Hypothalamus (tissue), 51 donors: ENCODE results near the gene PPP2R2C.

Source experiments
- DNase-seq, 51 donors: peaks; one replicate each; lab custom pipeline; 2025; lab: John Stamatoyannopoulos, UW

PPP2R2C gene

DNA sequence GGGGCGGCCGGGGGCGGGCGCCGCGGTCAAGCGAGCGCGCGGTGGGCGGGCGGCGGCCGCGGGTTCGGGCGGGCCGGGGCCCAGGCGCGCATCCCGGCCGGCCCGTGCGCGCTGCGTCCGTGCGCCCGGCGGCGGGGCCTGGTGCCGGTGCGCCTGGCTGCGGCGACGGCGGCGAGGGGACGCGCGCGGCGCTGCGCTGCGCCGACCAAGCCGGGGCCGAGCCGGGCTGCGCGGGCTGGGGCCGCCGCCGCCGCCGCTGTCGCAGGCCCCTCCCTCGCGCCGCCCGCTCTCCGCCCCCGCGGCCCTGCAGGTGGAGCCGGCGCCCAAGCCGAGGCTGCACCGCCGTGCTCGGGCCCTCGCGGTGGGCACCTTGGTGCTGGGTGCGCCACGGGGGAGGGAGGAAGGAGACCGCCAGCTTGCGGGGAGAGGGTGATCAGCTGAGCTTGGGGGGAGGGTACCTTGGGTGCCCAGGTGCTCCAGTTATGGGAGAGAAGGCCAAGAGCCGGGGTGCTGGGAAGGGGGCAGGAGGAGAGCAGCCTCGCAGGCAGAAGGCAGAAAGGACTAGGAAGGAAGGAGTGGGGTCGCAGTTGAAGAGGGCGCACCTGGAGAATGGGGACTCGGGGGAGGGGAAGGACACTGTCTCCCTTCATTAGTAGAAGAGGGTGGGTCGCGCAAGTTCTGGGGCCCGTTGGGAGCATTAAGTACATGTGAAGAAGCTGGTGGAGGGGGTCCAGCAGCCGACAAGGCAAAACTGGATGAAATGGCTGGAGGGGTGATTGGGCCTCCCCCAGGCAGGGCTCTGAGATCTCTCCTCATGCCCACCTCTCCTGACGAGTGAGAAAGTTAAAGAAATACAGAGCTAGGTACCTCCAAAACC is at the start of gene PPP2R2C:
PPP2R2C (minus strand) TSS at position 228 of the 877 bp plus-strand sequence. CDS start 385 bp downstream, outside the sequence.
- peak in 4 of 51 donors; percentile 27 to 51 (median 42) for DNase-seq

DNA sequence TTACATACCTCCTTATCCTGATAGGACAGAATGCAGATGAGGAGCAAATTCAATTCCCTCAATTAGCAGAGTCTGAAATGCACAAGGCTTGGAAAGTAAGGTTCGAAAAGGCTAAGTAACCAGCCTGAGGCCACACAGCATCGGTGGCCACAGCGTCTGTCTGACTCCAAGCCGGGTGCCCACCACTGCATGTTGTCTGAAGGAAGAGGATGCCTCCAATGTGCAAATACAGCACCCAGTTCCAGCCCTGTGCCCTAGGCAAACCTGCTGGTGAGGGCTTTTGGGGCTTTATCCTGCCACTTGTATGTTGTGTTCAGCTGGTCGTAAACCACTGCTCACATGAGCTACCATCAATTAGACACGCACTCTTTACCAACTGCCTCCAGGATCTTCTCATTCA is 48.6 kb upstream of the PPP2R2C start:
- DNase-seq, result no peak

DNA sequence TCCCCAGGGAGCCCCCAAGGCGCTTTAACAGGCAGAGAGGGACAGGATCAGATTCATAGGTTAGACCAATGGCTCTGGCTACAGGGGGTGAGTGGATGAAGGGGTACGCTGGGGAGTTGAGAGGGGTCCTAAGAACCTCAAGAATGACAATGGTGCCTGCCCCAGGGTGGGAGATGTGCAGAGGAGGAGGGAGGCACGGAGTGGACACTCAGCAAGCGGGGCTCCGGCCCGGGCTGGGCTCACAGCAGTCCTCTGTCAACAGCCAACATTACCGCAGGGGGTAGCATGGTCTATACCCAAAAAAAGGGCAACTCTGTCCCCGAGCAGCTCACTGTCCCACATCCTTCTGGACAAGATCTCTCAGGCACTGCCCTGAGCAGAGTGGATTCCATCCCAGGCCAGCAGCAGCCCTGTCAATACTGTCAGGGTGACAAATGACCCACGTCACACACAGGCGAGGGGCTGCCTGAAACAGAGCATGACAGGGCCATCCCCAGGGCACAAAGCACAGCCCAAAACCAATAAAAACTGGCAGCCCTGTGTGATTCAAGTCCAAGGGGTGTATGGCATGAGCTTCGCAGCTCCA is 47.7 kb upstream of the PPP2R2C start:
- DNase-seq, result no peak

DNA sequence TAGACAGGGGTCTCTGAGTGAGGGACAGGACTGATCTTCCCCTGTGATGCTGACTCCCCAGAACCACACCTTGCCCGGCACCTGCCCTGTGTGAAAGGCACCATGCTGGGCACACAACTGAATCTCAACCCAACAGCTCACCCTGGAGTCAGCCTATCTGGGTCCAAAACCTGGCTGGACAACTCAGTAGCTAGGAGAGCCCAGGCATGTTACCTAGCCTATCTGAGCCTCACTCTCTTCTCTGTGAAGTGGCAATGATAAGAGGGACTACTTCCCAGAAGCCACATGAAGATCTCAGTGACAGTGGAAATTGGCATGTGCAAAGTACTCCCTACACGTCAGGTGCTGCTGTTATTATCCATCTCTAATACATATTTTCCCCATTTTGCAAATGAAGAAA is 44.8 kb upstream of the PPP2R2C start:
- DNase-seq, result no peak

DNA sequence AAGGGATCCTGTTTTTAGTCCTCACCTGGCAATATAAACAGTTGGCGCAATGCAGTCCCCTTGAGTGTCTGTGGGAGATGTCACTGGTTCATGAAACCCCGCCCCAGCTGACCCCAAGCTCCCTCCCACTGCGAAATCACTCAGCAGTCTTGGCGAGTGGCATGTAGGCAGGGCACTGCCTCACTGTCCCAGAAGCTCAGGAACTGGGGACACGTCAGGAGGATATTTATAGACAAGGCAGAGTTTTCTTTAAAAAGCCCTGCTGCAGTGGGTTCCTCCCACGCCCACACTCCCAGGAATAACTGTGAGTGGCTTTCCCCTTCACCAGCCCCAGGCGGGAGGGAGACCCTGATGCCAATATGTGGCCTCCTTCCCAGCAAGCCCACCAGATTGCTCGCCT is 44.3 kb upstream of the PPP2R2C start:
- DNase-seq, result peak in 2 of 51 donors; percentile 9 to 53

DNA sequence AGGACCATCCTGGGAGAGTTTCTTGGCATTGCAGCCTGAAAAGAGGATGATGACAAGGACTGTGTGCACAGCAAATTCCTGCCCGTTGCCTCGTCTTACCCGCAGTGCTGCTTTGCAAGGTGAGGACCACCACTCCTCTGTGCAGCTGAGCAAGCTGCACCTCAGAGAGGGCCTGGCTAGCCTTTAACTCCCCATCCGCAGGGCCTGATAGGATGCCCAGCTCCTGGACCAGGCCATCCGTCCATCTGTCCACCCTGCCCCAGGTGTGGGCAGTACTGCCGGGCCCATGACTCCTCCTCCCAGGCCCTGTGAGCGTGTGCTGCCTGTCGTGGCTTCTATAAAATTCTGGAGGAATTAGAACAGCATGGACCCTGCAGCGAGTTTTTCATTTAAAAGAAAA is 43.9 kb upstream of the PPP2R2C start:
- DNase-seq, result no peak

DNA sequence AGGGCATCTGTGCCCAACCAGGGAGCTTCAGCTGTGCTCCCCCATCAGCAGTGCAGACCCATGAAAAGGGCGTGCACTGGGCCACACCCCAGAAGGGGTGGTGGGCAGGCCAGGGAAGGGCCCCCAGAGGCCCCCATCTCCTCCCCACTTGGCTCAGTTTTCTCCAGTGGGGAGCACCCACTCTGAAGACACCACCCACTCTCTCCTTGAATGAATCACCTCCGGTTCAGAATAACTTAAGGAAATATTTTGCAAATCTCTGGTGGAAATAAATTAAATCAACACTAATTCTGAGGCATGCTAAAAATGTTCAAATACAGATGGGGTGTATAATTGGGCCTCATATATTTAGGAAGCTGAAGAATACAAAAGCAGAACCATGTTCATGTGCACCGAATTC is 41.3 kb upstream of the PPP2R2C start:
- DNase-seq, result no peak

DNA sequence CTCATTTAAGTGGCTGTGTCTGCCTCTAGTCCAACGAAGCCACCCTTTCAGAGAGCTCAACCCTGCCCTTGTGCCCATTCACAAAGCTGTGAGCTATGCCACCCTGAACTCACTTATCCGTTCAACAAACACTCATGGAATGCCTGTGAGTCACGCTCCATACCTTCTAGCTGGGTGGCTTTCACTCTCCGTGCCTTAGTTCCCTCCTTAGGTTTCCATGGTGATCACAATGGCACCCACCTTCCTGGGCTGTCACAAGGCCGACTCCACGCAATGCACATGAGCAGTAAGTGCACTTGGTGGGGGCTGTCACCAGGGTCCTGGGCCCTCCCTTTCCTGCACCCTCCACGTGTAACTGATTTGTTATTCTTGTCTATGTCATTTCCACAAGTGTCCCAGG is 37.2 kb upstream of the PPP2R2C start:
- DNase-seq, result peak in 3 of 51 donors; percentile 24 to 36 (median 29)

DNA sequence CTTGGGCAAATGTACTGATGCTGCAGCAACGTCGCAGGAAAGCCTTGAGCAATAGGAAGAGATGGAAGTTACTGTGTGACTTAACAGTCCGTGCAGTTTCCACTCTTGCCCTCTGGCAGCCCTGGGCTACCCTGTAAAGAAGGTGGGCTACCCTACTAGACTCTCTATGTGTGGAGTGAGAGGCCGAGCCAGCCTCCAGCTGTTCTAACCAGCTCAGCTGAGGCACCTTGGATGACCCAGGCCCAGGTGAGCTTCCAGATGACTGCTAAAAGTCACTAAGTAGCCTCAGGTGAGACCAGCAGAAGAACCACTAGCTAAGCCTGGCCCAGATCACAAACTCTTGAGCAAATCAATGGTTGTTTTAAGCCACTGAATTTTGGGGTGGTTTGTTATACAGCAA is 34.9 kb upstream of the PPP2R2C start:
- DNase-seq, result no peak

DNA sequence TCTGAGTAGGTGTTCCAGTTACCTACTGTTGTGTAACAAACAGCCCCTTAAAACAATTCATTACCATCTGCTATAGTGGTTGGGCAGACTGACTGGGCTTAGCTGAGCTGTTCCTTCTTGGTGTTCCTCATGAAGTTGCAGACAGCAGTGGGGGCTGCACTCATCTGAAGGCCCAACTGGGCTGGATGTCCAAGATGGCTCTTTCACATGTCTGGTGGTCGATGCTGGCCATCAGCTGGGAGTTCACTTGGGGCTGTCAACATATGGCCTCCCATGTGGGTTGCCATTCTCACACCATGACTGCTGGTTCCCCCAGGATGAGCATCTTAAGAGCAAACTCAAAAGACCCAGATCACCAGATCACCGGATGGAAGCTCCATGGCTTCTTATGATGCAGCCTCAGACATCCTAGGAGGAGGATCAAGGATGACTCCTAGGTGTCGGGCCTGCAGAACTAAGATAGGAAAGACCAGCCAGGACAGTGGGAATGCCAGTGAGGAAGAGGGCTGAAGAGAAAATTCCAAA is 34.3 kb upstream of the PPP2R2C start:
- DNase-seq, result no peak

DNA sequence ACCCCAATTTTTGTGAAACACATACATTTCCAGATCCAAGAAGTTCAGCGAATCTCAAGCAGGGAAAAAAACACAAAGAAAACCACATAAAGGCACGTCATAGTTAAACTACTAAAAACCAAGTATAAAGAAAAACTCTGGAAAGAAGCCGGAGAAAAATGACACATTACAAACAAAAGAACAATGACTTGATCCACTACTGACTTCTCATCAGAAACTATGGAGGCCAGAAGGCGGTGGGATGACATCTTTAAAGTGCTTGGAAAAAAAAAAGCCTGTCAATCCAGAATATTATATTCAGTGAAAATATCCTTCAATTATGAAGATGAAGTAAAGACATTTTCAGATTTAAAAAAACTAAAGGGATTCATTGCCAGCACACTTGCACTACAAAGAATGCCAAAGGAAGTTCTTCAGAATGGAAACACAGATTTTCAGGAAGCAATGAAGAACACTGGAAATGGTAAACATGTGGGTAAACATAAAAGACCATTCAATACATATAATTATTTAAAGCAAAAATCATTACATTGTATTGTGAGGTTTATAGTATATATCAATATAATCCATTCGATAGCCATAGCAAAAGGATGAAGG is 32.6 kb upstream of the PPP2R2C start:
- DNase-seq, result no peak

DNA sequence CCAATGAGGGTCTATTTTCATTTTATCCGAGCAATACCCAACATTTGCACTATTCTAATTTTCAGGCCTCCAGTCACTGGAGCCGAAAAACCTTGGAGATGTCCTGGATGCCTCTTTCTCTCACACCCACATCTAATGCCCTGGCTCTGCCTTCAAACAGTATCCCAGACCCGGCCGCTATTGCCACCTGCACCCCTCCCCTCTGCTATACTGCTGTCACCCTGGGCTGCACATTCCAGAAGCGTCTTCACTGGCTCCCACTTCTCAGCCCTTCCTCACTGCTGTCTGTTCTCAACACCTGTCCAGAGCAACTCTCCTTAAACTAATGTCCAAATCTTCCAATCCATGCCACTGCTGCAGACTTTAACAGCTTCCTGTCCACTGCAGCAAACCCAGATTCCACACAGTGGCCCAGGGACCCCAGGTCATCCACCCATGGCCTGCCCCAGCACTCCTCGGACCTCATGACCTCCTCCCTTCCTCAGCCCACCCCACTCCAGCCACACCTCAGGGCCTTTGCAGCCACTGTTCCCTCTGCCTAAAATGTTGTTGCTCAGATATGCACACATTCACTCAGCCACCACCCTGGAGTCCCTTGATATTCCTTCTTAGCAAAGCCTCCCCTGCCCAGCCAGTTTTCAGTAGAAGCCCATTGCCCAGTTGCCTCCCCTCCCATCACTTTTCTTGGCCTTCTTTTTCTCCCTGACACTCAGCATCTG is 30.5 kb upstream of the PPP2R2C start:
- DNase-seq, result no peak

DNA sequence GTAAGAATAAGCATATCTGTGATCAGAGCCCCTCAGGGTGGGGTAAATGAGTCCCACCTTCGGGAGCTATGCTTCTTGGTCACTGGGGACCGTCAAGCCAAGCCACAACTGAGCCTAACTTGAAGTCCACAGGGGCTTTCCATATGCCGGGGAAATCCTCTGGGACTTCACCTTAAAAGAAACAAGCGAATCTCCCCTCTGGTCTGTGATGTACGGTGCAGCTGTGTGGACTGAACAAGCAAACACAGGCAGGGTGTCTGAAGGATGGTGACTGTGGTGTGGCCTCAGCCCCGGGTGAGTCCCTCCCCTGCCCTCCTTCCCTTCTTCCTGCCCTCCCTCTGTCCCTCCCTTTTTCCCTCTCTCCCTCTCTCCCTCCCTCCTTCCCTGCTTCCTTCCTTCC is 29.7 kb upstream of the PPP2R2C start:
- no peak for DNase-seq

DNA sequence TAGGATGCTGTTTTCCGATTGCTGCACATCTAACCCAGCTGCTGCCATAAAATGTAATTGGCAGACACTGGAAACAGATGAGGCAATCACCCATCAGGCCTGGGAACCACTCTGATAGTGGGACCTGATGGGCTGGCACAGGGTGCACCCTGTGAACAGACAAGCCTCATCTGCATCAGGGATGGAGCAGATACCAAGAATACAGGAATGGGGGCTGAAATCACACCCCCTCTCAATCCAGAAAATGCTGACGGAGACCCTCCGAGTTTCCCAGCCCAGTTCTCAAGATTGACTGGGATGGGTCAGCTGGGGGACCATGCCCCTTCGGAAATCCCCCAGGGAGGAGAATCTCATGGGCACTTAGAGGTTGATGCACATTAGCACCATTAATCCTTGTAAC is 28.8 kb upstream of the PPP2R2C start:
- DNase-seq, result no peak

DNA sequence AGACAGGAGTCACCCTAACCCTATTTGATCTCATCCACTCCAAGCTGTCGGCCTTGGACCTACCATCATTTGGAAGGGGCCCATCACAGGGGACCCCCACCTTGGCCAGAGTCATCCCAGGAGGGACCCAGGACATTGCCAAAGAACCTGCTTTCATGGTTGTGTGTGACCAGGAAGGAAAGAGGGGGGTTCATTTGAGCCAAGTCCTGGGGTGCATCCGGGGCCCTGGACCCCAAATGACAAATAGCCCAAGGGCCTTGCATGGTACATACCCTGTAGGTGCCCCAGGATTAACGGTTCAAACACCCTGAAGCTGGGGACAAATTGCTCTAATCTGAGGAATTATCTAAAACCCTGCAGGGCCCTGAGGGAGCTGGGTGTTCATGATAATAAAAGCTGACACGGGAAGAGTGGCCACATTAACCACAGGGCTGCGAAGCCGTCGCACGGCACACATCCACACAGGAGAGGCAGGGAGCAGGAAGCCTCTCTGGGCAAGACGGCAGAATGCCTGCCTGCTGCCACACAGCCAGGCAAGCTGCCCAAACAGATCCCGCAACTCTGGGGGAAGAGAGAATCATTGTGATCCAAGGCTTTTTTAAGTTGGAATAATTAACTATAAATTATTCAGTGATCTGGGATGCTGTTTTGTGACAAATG is 28.2 kb upstream of the PPP2R2C start:
- DNase-seq, result no peak

DNA sequence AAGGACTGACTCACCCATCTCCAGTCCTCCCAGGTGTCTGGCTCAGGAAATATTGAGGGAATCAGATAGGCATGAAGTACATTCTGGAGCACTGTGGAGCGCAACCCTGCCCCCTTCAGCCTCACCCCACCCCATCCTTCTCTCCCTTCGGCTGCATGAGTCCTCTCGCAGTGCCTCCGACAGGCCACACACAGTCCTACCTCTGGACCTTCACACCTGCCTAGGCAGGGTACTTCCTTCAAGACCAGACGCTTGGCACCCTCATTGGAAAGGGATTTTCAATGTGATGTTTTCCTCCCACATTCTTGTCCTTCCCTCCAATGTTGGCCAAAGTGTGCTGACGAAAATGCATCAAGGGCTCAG is 26.8 kb upstream of the PPP2R2C start:
- no peak for DNase-seq

DNA sequence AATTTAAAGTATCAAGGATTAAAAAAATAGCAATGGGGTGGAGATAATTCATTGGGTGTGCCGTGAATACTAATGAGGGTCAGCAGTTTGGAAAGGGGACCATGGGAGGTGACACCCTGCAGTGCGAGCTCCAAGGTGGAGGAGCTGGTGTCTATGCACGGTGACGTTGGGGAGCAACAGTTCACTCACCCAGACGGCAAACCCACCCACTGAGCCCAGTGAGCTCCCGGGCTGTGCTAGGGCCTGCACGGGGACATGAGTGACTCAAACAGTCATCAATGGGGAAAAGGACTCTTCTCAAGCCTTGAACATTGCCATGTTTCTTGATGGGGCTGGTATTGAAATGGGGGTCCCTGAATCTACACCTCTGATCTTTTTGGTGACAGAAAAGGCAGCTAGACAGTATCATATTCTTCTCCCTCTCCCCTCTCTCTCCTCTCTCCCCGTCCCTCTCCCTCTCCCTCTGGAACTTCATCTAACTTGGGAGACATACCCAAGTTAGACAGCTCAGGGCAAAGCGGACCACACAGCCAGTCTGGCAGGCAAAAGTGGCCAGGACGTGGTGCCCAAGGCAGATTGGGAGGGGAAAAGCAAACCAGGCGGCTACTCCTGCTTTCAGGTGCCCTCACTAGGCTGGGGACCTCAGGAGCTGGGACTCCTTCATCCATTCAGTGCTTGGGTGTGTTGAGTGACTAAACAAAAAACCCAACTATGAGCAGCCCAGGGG is 26.3 kb upstream of the PPP2R2C start:
- DNase-seq, result no peak

DNA sequence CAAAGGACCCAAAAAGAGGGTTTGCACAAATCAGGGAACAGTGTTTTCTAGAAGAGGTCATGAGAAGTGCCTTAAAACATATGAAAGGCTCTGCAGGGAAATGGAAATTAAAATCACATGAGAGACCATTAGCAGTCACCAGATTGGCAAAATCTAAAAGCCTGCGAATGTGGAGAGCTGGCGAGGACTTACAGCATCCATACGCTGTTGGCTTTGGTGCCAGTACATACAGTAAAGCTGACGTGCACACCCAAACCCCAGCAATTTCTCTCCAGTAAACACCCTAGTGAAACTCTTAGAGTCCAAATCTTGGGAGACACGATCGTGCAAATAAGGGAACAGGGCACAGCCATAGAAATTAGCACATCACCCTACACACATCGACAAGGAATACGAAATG is 25.4 kb upstream of the PPP2R2C start:
- DNase-seq, result no peak

DNA sequence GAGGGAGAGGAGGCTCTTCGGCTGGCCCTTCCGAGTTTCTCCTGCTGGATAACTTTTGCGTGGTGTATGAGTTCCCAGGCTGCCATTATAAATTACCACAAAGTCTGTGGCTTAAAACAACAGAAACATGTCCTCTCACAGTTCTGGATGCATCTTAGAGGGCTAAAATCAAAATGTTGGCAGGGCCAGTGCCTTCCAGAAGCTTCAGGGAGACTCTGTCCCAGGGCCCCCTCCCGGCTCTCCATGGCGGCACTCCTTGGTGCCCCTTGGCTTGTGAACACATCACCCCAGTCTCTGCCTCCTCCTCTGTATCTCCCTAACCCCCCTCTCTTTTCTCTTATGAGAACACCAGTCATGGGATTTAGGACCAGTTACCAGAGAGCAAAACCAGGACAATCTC is 23.3 kb upstream of the PPP2R2C start:
- DNase-seq, result no peak

DNA sequence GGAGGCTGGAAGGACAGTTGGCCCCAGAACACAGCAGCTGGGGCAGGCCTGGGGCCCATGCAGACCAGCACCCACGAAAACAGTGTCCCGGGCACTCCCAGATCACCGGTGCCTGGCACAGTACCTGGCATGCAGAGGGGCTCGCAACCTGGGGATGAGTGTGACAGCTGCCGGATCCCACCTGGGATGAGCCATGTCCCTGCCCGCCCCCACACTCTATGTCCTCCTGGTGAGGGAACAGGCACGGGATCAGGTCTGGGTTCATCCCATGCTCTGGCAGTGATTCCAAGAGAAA is 22.8 kb upstream of the PPP2R2C start:
- no peak for DNase-seq
